B cell (primary cell): ENCODE data around the gene PTPN6. TPM values are rescaled to one million over a fixed set of nuclear protein-coding genes. Genes with fewer than 3 reads are reported as not detected.

Experiments used
- ATAC-seq: fragments of 200-7000 bp; cut with Tn5 transposase; one replicate; pipeline ENCODE4 v1.10.0; 2021; ENCODE audit warnings: low read depth, mild to moderate bottlenecking, moderate number of reproducible peaks, moderate library complexity
- CTCF ChIA-PET: fragments of 350-600 bp; sonication (Branson Sonifier 250); formaldehyde crosslinking; loops from one replicate; lab custom pipeline; 2021; ENCODE audit warnings: antibody characterized with exemption, inconsistent platforms; lab: Charles Lee
- POLR2A ChIA-PET: fragments of 350-600 bp; sonication (Branson Sonifier 250); formaldehyde crosslinking; loops from one replicate; lab custom pipeline; 2021; ENCODE audit warnings: antibody characterized with exemption; lab: Charles Lee
- DNase-seq: peaks from one replicate; pipeline ENCODE4 v3.0.0; 2013
- H2AFZ ChIP-seq: 2 replicates; pipeline ENCODE4 v1.6.1; 2012; ENCODE audit warnings: mild to moderate bottlenecking, low read depth, low read length; ENCODE audit not compliant: insufficient read depth, poor library complexity, severe bottlenecking
- H3K27ac ChIP-seq, 2 donors: 1 replicate in 1 of 2; 2 replicates in 1 of 2; pipeline ENCODE4 v1.5.1; 2012 to 2013; ENCODE audit warnings: low read length in 2 of 2, mild to moderate bottlenecking in 2 of 2, moderate library complexity in 1 of 2
- H3K27me3 ChIP-seq, 4 experiments: fragments of 200-600 bp in 1 of 4; sonication (generic) in 1 of 4; replicated peaks in 1 of 4; 1 replicate in 2 of 4; 2 replicates in 2 of 4; pipeline versions ENCODE4 v1.6.1 to v1.7.0; 2013 to 2016; ENCODE audit warnings: low read length in 3 of 4, mild to moderate bottlenecking in 2 of 4, mixed read lengths in 1 of 4, moderate library complexity in 1 of 4; ENCODE audit not compliant: insufficient read depth in 4 of 4, control insufficient read depth in 3 of 4; ENCODE audit errors: control extremely low read depth in 1 of 4
- H3K36me3 ChIP-seq, 2 experiments: replicated peaks in 1 of 2; 1 replicate in 1 of 2; 2 replicates in 1 of 2; pipeline versions ENCODE4 v1.6.1 to v1.7.1; 2013; ENCODE audit warnings: low read length in 1 of 2; ENCODE audit not compliant: insufficient read depth in 2 of 2, control insufficient read depth in 1 of 2; ENCODE audit errors: control extremely low read depth in 1 of 2, extremely low read depth in 1 of 2
- H3K4me1 ChIP-seq, 2 donors: fragments of 200-600 bp in 1 of 2; sonication (generic) in 1 of 2; 1 replicate in 1 of 2; 2 replicates in 1 of 2; pipeline versions ENCODE4 v1.5.1 to v1.6.1; 2013 to 2017; ENCODE audit warnings: low read length in 2 of 2; ENCODE audit not compliant: control insufficient read depth in 2 of 2, insufficient read depth in 2 of 2
- H3K4me2 ChIP-seq: replicated peaks from 2 replicates; pipeline ENCODE3; 2012; ENCODE audit warnings: mild to moderate bottlenecking, low read depth, low read length; ENCODE audit not compliant: poor library complexity, severe bottlenecking
- H3K4me3 ChIP-seq, 5 experiments: fragments of 200-600 bp in 1 of 5; sonication (generic) in 1 of 5; 1 replicate in 3 of 5; 2 replicates in 2 of 5; pipeline versions ENCODE4 v1.5.1 to v1.7.0; 2011 to 2016; ENCODE audit warnings: low read length in 4 of 5, mild to moderate bottlenecking in 4 of 5, low read depth in 2 of 5, control low read depth in 1 of 5, moderate library complexity in 1 of 5; ENCODE audit not compliant: insufficient read depth in 1 of 5; ENCODE audit errors: control extremely low read depth in 1 of 5, extremely low read depth in 1 of 5
- H3K79me2 ChIP-seq: fragments of 200-600 bp; sonication (generic); one replicate; pipeline ENCODE4 v1.6.0; 2016; ENCODE audit warnings: low read length; ENCODE audit not compliant: control insufficient read depth, insufficient read depth
- H3K9ac ChIP-seq: fragments of 200-600 bp; sonication (generic); 2 replicates; pipeline ENCODE4 v1.6.1; 2017; ENCODE audit warnings: mild to moderate bottlenecking, low read length, moderate library complexity
- H3K9me3 ChIP-seq, 3 donors: one replicate each; pipeline versions ENCODE4 v1.6.1 to v1.7.1; 2013; ENCODE audit warnings: low read length in 2 of 3; ENCODE audit not compliant: control insufficient read depth in 2 of 3, insufficient read depth in 1 of 3; ENCODE audit errors: control extremely low read depth in 1 of 3
- H4K20me1 ChIP-seq: 2 replicates; pipeline ENCODE4 v1.6.0; 2012; ENCODE audit warnings: mild to moderate bottlenecking, low read length; ENCODE audit not compliant: insufficient read depth, control insufficient read depth, poor library complexity, severe bottlenecking
- H3K27ac Mint-ChIP-seq: one replicate; pipeline ENCODE4 v1.8.0; 2021; ENCODE audit warnings: mixed read lengths
- H3K27me3 Mint-ChIP-seq: one replicate; pipeline ENCODE4 v1.8.0; 2021; ENCODE audit warnings: mixed read lengths
- H3K4me1 Mint-ChIP-seq: one replicate; pipeline ENCODE4 v1.8.0; 2021; ENCODE audit warnings: mixed read lengths
- H3K4me3 Mint-ChIP-seq: one replicate; pipeline ENCODE4 v1.8.0; 2021; ENCODE audit warnings: mixed read lengths
- H3K9me3 Mint-ChIP-seq: one replicate; pipeline ENCODE4 v1.8.0; 2022; ENCODE audit warnings: mixed read lengths; ENCODE audit not compliant: insufficient read depth
- EZH2 ChIP-seq: IDR thresholded peaks from 2 replicates; pipeline ENCODE4 v1.6.1; 2012; ENCODE audit warnings: borderline replicate concordance, low read depth, mild to moderate bottlenecking, moderate library complexity, low read length; ENCODE audit not compliant: insufficient read depth, poor library complexity, severe bottlenecking
- WGBS: methylation state at CpG from one replicate; pipeline ENCODE4 v1.1.5; 2013; ENCODE audit warnings: missing lambda C conversion rate; ENCODE audit not compliant: insufficient coverage; 5-methylcytosine and 5-hydroxymethylcytosine counted together
- intact Hi-C: fragments of 100-400 bp; cut with micrococcal nuclease; formaldehyde crosslinking; loops from one replicate; pipeline ENCODE4 v1.10.0; 2022
- polyA plus RNA-seq: library from polyadenylated mRNA; depleted of rRNA; stranded (reverse); fragments of >200 nt; gene quantifications from 2 replicates; pipeline ENCODE4 v1.2.3, GENCODE V29; 2012
- total RNA-seq, 2 donors: library from RNA; stranded (reverse); fragments of 120-200 nt in 1 of 2; gene quantifications; 1 replicate in 1 of 2; 2 replicates in 1 of 2; pipeline versions ENCODE4 v1.2.3 to v1.2.4, GENCODE V29; 2013 to 2022
- TF ChIP-seq, protein P1 (sequence below): fragments of 200-600 bp; IDR thresholded peaks from one replicate; pipeline ENCODE4 v1.8.0; 2022; ENCODE audit warnings: antibody characterized with exemption, mild to moderate bottlenecking

PTPN6 gene
- total and polyA plus RNA-seq, 2 donors (not counting 1 experiment from before 2014, with no cell fraction given), result 312 to 874 TPM

DNA sequence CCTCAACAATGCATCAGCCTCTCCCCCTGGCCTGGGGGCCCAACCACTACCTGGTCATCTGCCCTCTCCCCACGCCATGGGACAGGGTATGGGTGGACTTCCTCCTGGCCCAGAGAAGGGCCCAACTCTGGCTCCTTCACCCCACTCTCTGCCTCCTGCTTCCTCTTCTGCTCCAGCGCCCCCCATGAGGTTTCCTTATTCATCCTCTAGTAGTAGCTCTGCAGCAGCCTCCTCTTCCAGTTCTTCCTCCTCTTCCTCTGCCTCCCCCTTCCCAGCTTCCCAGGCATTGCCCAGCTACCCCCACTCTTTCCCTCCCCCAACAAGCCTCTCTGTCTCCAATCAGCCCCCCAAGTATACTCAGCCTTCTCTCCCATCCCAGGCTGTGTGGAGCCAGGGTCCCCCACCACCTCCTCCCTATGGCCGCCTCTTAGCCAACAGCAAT, 14.9 kb upstream of the PTPN6 start:
- Histone ChIP-seq H4K20me1 (no peaks in the 10 kb centered on the region), H3K36me3 (peaks cover 0 to 16% of the 10 kb centered on the region in 2 experiments), H3K27ac (peak overlapping the region; percentile 88 to 91), H3K27me3 (no peaks in the 10 kb centered on the region), H3K4me2 (peak overlapping the region; percentile 97), H3K9me3 (no peaks in the 10 kb centered on the region), H3K4me1 (peaks cover 17 to 27% of the 10 kb centered on the region in 2 donors), H3K9ac (peak overlapping the region; percentile 75), H3K79me2 (peaks cover 20% of the 10 kb centered on the region), H3K4me3 (peak overlapping the region in 3 of 5 experiments; percentile 77 to 94 (median 87)), H2AFZ (no peak overlapping the region)
- intact Hi-C loops, result loop anchor here (2.0 to 5.0 kb wide), 2 partner anchors 83 to 84 kb away; partner anchors contain the start of genes CDCA3, LPCAT3 and USP5
- CTCF ChIA-PET, result interaction anchor here (0.7 to 3.6 kb wide), 7 partner anchors 7 to 265 kb away, joined by 3 to 19 read pairs (median 9); partner anchors contain the start of genes C12orf57, RNU7-1 and SPSB2
- no peak for ATAC-seq
- POLR2A ChIA-PET, result interaction anchor here (4.4 to 18.5 kb wide), 2 partner anchors 10 to 22 kb away, joined by 37 to 662 read pairs; partner anchors contain the start of genes ATN1 and PTPN6
- no peak for DNase-seq
- peak overlapping the region; percentile 97 for H3K27ac Mint-ChIP-seq
- TF ChIP-seq, protein P1, sequence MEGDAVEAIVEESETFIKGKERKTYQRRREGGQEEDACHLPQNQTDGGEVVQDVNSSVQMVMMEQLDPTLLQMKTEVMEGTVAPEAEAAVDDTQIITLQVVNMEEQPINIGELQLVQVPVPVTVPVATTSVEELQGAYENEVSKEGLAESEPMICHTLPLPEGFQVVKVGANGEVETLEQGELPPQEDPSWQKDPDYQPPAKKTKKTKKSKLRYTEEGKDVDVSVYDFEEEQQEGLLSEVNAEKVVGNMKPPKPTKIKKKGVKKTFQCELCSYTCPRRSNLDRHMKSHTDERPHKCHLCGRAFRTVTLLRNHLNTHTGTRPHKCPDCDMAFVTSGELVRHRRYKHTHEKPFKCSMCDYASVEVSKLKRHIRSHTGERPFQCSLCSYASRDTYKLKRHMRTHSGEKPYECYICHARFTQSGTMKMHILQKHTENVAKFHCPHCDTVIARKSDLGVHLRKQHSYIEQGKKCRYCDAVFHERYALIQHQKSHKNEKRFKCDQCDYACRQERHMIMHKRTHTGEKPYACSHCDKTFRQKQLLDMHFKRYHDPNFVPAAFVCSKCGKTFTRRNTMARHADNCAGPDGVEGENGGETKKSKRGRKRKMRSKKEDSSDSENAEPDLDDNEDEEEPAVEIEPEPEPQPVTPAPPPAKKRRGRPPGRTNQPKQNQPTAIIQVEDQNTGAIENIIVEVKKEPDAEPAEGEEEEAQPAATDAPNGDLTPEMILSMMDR, result no peak
- no peak for TF ChIP-seq EZH2
- peaks cover 39% of the 10 kb centered on the region for H3K4me1 Mint-ChIP-seq
- no peaks in the 10 kb centered on the region for H3K9me3 Mint-ChIP-seq
- H3K4me3 Mint-ChIP-seq, result peak overlapping the region; percentile 87
- H3K27me3 Mint-ChIP-seq, result no peaks in the 10 kb centered on the region
- 83% methylated on average over 3 of the region's 3 CpGs for WGBS
